ENCODE measurements around the gene OLA1.

DNA sequence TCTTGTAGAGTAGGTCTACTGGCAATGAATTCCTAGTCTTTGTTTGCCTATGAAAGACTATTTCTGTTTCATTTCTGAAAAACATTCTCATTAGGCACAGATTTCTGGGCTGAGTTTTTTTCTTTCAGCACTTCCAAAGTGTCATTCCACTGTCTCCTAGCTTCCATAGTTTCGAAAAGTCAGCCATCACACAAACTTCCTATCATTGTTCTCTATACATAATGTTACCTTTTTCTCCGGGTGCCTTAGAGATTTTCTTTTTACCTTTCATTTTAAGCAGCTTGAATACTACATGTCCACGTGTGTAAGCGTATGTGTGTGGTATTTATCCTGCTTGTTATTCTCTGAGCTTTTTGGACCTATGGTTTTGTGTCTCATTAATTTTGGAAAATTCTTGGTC, 55.7 kb downstream of the OLA1 start:
- no peak for TF ChIP-seq TAF1 (IDR thresholded peaks at IDR 0.05; ENCODE audit: borderline replicate concordance, insufficient read depth, low read length)
- TF ChIP-seq POLR2AphosphoS5 (IDR thresholded peaks at IDR 0.05; ENCODE audit: low read depth, low read length) = no peak
- no peak for TF ChIP-seq REST (IDR thresholded peaks at IDR 0.05; ENCODE audit: insufficient read depth in 1 of 2, low read depth in 2 of 2, low read length in 2 of 2)

Measured in PFSK-1 (cell line).